Caco-2 (cell line): ENCODE results near the gene ZNF775. TPM values are rescaled to one million over a fixed set of nuclear protein-coding genes. Genes with fewer than 3 reads are reported as not detected.

Experiments used
- BruUV-seq: library from RNA; stranded (reverse); fragments of 400-500 nt; replicated peaks from 2 replicates; lab custom pipeline; 2021; lab: Mats Ljungman, UMichigan
- CTCF ChIA-PET: fragments of 300-600 bp; sonication (Branson Sonifier 250); formaldehyde crosslinking; loops from one replicate; lab custom pipeline; 2022; ENCODE audit warnings: antibody characterized with exemption; lab: Charles Lee
- POLR2A ChIA-PET: fragments of 300-600 bp; sonication (Branson Sonifier 250); formaldehyde crosslinking; loops from one replicate; lab custom pipeline; 2022; ENCODE audit warnings: antibody characterized with exemption; lab: Charles Lee
- DNase-seq, 2 experiments: peaks; one replicate each; pipeline versions ENCODE4 v3.0.0 to v3.0.0-alpha.2; 2020 to 2022
- H3K27me3 ChIP-seq: replicated peaks from 2 replicates; pipeline ENCODE4 v1.6.0; 2011; ENCODE audit warnings: low read length; ENCODE audit not compliant: control insufficient read depth, insufficient read depth
- H3K36me3 ChIP-seq: 2 replicates; pipeline ENCODE4 v1.5.1; 2011; ENCODE audit warnings: low read length; ENCODE audit not compliant: control insufficient read depth, insufficient read depth
- H3K4me1 ChIP-seq: fragments of 250-450 bp; sonication (Bioruptor Pico); 2 replicates; pipeline ENCODE4 v1.5.1; 2020; ENCODE audit warnings: mild to moderate bottlenecking
- H3K4me3 ChIP-seq: 2 replicates; pipeline ENCODE4 v1.5.1; 2011; ENCODE audit warnings: low read depth, mild to moderate bottlenecking, control low read depth, low read length
- H3K9me3 ChIP-seq: fragments of 250-450 bp; sonication (Bioruptor Pico); 2 replicates; pipeline ENCODE4 v1.5.1; 2020; ENCODE audit warnings: mild to moderate bottlenecking, moderate library complexity
- H3K27ac Mint-ChIP-seq: one replicate; pipeline ENCODE4 v1.8.0; 2022; ENCODE audit warnings: mixed read lengths; ENCODE audit not compliant: unreplicated experiment
- H3K27me3 Mint-ChIP-seq: one replicate; pipeline ENCODE4 v1.8.0; 2022; ENCODE audit warnings: mixed read lengths; ENCODE audit not compliant: insufficient read depth, unreplicated experiment
- H3K36me3 Mint-ChIP-seq: one replicate; pipeline ENCODE4 v1.8.0; 2022; ENCODE audit warnings: mild to moderate bottlenecking, mixed read lengths; ENCODE audit not compliant: insufficient read depth, unreplicated experiment
- H3K4me1 Mint-ChIP-seq: one replicate; pipeline ENCODE4 v1.8.0; 2022; ENCODE audit warnings: low read depth, mixed read lengths; ENCODE audit not compliant: unreplicated experiment
- H3K4me3 Mint-ChIP-seq: one replicate; pipeline ENCODE4 v1.8.0; 2022; ENCODE audit warnings: mild to moderate bottlenecking, moderate library complexity, mixed read lengths; ENCODE audit not compliant: unreplicated experiment
- H3K9me3 Mint-ChIP-seq: one replicate; pipeline ENCODE4 v1.8.0; 2022; ENCODE audit warnings: mixed read lengths; ENCODE audit not compliant: unreplicated experiment
- CTCF ChIP-seq, 2 experiments: fragments of 200-600 bp in 1 of 2; IDR thresholded peaks; 1 replicate in 1 of 2; 2 replicates in 1 of 2; pipeline versions ENCODE4 v1.5.1 to v1.8.0; 2011 to 2022; ENCODE audit warnings: antibody characterized with exemption in 1 of 2, control low read depth in 1 of 2, inconsistent platforms in 1 of 2, low read depth in 1 of 2, low read length in 1 of 2, mild to moderate bottlenecking in 1 of 2, moderate library complexity in 1 of 2; ENCODE audit not compliant: insufficient read depth in 1 of 2, severe bottlenecking in 1 of 2, unreplicated experiment in 1 of 2
- intact Hi-C: fragments of 100-400 bp; cut with micrococcal nuclease; formaldehyde crosslinking; loops from one replicate; pipeline ENCODE4 v1.10.0; 2022; ENCODE audit not compliant: unreplicated experiment
- total RNA-seq: library from RNA; stranded (reverse); gene quantifications from 2 replicates; pipeline ENCODE4 v1.2.3, GENCODE V29; 2022

Gene ZNF775
- total RNA-seq, 1 experiment from 2014 or later: 4.0 TPM

DNA sequence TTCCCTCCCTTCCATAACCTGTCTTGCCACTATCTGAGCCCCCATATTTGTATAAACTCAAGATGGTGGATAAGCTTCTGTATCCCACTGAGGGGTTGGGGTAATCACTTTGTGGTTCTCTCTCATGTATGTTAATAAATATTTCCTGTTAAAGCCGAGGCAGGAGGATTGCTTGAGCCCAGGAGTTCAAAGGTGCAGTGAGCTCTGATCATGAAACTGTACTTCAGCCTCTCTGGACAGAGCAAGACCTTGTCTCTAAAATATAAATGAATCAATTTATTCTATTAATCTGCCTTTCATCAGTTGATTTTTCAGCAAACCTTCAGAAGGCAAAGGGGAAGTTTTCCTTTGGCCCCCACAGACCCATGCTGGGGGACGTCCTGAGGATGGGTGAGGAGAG lies 35.9 kb upstream of the ZNF775 start:
- ChIA-PET CTCF (no interaction called here), POLR2A (no interaction called here)
- Mint-ChIP-seq H3K4me1 (no peaks in the 10 kb centered on the region), H3K4me3 (no peak overlapping the region), H3K27ac (no peak overlapping the region), H3K36me3 (peaks cover 3% of the 10 kb centered on the region), H3K27me3 (peaks cover 4% of the 10 kb centered on the region), H3K9me3 (no peaks in the 10 kb centered on the region)
- Histone ChIP-seq H3K4me1 (no peaks in the 10 kb centered on the region), H3K36me3 (no peaks in the 10 kb centered on the region), H3K9me3 (0 out of 2 replicates have a peak, but pooled peaks cover 6% of the 10 kb centered on the region), H3K27me3 (no peaks in the 10 kb centered on the region), H3K4me3 (no peak overlapping the region)
- intact Hi-C loops: no loop called here
- no peak for DNase-seq
- no TSS peak for BruUV-seq
- no peak for TF ChIP-seq CTCF (IDR thresholded peaks at IDR 0.05; ENCODE audit: insufficient read depth in 1 of 2, low read depth in 1 of 2, low read length in 1 of 2, severe bottlenecking in 1 of 2, unreplicated experiment in 1 of 2)

DNA sequence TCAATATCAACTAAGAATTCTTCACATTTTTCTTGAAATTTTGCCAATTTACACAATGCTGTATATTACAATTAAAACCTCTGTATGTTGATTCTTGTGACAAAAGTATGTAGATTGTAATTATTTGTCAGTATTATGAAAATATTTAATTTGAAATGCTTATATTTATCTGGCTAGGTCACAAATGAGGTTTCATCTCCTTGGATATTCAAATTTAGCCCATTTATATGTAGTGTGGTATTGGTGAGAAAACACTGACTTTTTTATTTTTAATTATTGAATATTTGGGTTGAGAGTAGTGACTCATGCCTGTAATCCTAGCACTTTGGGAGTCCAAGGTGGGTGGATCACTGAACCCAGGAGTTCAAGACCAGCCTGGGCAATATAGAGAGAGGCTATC lies 34.8 kb upstream of the ZNF775 start:
- no peak overlapping the region for H3K4me3 ChIP-seq
- ChIA-PET CTCF (no interaction called here), POLR2A (no interaction called here)
- Mint-ChIP-seq H3K27me3 (peaks cover 4% of the 10 kb centered on the region), H3K27ac (no peak overlapping the region), H3K36me3 (no peaks in the 10 kb centered on the region), H3K4me3 (no peak overlapping the region), H3K4me1 (no peaks in the 10 kb centered on the region), H3K9me3 (no peaks in the 10 kb centered on the region)
- H3K9me3 ChIP-seq: 0 out of 2 replicates have a peak, but pooled peaks cover 6% of the 10 kb centered on the region
- no TSS peak for BruUV-seq
- H3K27me3 ChIP-seq: no peaks in the 10 kb centered on the region
- TF ChIP-seq CTCF (IDR thresholded peaks at IDR 0.05; ENCODE audit: insufficient read depth in 1 of 2, low read depth in 1 of 2, low read length in 1 of 2, severe bottlenecking in 1 of 2, unreplicated experiment in 1 of 2): no peak
- no peaks in the 10 kb centered on the region for H3K4me1 ChIP-seq
- no peak for DNase-seq
- intact Hi-C loops: no loop called here
- H3K36me3 ChIP-seq: no peaks in the 10 kb centered on the region

- no TSS peak for BruUV-seq
- ChIA-PET POLR2A (no interaction called here), CTCF (no interaction called here)
- no peak for TF ChIP-seq CTCF (IDR thresholded peaks at IDR 0.05; ENCODE audit: insufficient read depth in 1 of 2, low read depth in 1 of 2, low read length in 1 of 2, severe bottlenecking in 1 of 2, unreplicated experiment in 1 of 2)
- Mint-ChIP-seq H3K36me3 (no peaks in the 10 kb centered on the region), H3K27me3 (peaks cover 4% of the 10 kb centered on the region), H3K4me3 (no peak overlapping the region), H3K4me1 (no peaks in the 10 kb centered on the region), H3K27ac (no peak overlapping the region), H3K9me3 (no peaks in the 10 kb centered on the region)
- DNase-seq: no peak
- Histone ChIP-seq H3K4me1 (no peaks in the 10 kb centered on the region), H3K9me3 (0 out of 2 replicates have a peak, but pooled peaks cover 6% of the 10 kb centered on the region), H3K36me3 (no peaks in the 10 kb centered on the region), H3K27me3 (no peaks in the 10 kb centered on the region), H3K4me3 (no peak overlapping the region)
- intact Hi-C loops: no loop called here
These were observed 34.1 kb upstream of the ZNF775 start for GRCh38 chr7:150345012-150345411.
